Measurements from ENCODE around the gene RAI1. TPM values are rescaled to one million over a fixed set of nuclear protein-coding genes. Genes with fewer than 3 reads are reported as not detected.

RAI1 gene
- total and polyA plus RNA-seq, 2 of the 13 experiments (the other 11 are each of a cell fraction or from before 2014, with no cell fraction given), result 3.4 to 5.2 TPM

GRCh38 chr17:17812211-17813054 lies 131.2 kb downstream of the RAI1 start (continued):
- TF ChIP-seq USF2 (IDR thresholded peaks at IDR 0.05; ENCODE audit: low read depth, low read length) (no peak), USF2 (CRISPR knock-in tag; IDR thresholded peaks at IDR 0.05; ENCODE audit: borderline replicate concordance) (no peak), RFX1 (IDR thresholded peaks at IDR 0.05) (no peak), ZNF335 (CRISPR knock-in tag; IDR thresholded peaks at IDR 0.05) (no peak), SP5 (CRISPR knock-in tag; IDR thresholded peaks at IDR 0.05; ENCODE audit: borderline replicate concordance, low read depth) (no peak), AHR (CRISPR knock-in tag; IDR thresholded peaks at IDR 0.05) (0 out of 2 replicates have a peak, but pooled peaks have one; percentile 55), HDAC6 (IDR thresholded peaks at IDR 0.05; ENCODE audit: low read depth, low read length) (no peak), ATM (IDR thresholded peaks at IDR 0.05; ENCODE audit: borderline replicate concordance) (no peak), SMARCC2 (IDR thresholded peaks at IDR 0.05) (no peak), ZMYM3 (CRISPR knock-in tag; IDR thresholded peaks at IDR 0.05) (peak; percentile 51), ZNF281 (CRISPR knock-in tag; IDR thresholded peaks at IDR 0.05; ENCODE audit: borderline replicate concordance) (peak; percentile 62; the same call in 1 of the 2 replicates), ZNF83 (CRISPR knock-in tag; IDR thresholded peaks at IDR 0.05; ENCODE audit: borderline replicate concordance) (no peak), ZNF138 (CRISPR knock-in tag; IDR thresholded peaks at IDR 0.05; ENCODE audit: low read depth) (no peak), ZNF777 (CRISPR knock-in tag; IDR thresholded peaks at IDR 0.05) (no peak), IRF2 (CRISPR knock-in tag; IDR thresholded peaks at IDR 0.05) (no peak), ZKSCAN1 (IDR thresholded peaks at IDR 0.05; ENCODE audit: low read length) (no peak), NCOA1 (CRISPR knock-in tag; IDR thresholded peaks at IDR 0.05) (no peak), TFDP1 (CRISPR knock-in tag; IDR thresholded peaks at IDR 0.05; ENCODE audit: borderline replicate concordance) (peak; percentile 41; the same call in 1 of the 2 replicates), KLF9 (CRISPR knock-in tag; IDR thresholded peaks at IDR 0.05; ENCODE audit: low read depth) (no peak), THAP11 (CRISPR knock-in tag; IDR thresholded peaks at IDR 0.05) (no peak), NCOA5 (CRISPR knock-in tag; IDR thresholded peaks at IDR 0.05) (no peak), KDM5A (IDR thresholded peaks at IDR 0.05; ENCODE audit: borderline replicate concordance, low read length) (no peak)
- TF ChIP-seq, protein P1, sequence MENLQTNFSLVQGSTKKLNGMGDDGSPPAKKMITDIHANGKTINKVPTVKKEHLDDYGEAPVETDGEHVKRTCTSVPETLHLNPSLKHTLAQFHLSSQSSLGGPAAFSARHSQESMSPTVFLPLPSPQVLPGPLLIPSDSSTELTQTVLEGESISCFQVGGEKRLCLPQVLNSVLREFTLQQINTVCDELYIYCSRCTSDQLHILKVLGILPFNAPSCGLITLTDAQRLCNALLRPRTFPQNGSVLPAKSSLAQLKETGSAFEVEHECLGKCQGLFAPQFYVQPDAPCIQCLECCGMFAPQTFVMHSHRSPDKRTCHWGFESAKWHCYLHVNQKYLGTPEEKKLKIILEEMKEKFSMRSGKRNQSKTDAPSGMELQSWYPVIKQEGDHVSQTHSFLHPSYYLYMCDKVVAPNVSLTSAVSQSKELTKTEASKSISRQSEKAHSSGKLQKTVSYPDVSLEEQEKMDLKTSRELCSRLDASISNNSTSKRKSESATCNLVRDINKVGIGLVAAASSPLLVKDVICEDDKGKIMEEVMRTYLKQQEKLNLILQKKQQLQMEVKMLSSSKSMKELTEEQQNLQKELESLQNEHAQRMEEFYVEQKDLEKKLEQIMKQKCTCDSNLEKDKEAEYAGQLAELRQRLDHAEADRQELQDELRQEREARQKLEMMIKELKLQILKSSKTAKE (CRISPR knock-in tag; IDR thresholded peaks at IDR 0.05; ENCODE audit: borderline replicate concordance), result peak; percentile 21; the same call in 1 of the 2 replicates

Measured in HepG2 (cell line).